Measurements from ENCODE around the gene GOLGA1. TPM values are rescaled to one million over a fixed set of nuclear protein-coding genes. Genes with fewer than 3 reads are reported as not detected.

GOLGA1 gene, protein sequence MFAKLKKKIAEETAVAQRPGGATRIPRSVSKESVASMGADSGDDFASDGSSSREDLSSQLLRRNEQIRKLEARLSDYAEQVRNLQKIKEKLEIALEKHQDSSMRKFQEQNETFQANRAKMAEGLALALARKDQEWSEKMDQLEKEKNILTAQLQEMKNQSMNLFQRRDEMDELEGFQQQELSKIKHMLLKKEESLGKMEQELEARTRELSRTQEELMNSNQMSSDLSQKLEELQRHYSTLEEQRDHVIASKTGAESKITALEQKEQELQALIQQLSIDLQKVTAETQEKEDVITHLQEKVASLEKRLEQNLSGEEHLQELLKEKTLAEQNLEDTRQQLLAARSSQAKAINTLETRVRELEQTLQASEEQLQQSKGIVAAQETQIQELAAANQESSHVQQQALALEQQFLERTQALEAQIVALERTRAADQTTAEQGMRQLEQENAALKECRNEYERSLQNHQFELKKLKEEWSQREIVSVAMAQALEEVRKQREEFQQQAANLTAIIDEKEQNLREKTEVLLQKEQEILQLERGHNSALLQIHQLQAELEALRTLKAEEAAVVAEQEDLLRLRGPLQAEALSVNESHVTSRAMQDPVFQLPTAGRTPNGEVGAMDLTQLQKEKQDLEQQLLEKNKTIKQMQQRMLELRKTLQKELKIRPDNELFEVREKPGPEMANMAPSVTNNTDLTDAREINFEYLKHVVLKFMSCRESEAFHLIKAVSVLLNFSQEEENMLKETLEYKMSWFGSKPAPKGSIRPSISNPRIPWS
- 10.5 to 12.9 TPM (median 11.3 TPM) in 5 replicates for total RNA-seq (2022; extraction: Qiagen RNA extraction)

DNA sequence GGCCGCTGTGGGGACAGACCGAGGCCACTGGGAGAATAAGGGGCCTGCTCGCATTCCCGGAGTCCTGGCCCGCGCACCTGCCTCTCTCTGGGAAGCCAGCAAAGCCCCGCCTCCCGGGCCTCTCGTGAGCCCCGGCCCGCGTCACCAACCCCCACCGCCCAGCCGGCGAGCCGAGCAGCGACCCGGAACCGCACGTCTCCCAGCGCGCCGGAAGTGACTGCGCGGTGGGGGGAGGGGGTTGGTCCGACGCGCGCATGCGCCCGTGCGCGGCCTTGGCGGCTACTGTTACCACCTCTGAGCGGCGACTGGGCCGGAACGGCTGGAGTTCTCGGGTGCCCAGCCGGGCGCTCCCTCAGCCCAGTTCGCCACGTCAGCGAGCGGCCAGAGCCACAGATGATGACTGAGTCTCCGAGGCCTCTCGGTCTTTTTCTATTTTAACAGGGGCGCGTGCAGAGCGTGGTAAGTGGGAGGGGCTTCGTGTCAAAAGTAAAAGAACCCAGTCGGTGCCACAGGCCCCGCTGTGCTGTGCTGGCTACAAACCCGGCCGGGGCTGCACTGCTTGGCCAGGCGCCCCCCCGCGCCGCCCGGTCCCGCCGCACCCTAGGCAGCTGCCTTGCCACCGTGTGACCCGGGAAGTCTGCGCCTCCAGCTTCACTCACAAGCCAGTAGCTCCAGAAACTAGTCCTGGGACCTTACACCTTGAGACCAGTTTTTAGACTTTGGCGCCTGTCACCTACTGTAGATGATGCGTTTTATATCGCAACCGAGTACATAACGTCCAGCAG, at the start of gene GOLGA1:
Gene GOLGA1, minus strand, starts transcription at position 190 of the 785 bp plus-strand sequence. CDS start 2,372 bp downstream, outside the sequence.

DNA sequence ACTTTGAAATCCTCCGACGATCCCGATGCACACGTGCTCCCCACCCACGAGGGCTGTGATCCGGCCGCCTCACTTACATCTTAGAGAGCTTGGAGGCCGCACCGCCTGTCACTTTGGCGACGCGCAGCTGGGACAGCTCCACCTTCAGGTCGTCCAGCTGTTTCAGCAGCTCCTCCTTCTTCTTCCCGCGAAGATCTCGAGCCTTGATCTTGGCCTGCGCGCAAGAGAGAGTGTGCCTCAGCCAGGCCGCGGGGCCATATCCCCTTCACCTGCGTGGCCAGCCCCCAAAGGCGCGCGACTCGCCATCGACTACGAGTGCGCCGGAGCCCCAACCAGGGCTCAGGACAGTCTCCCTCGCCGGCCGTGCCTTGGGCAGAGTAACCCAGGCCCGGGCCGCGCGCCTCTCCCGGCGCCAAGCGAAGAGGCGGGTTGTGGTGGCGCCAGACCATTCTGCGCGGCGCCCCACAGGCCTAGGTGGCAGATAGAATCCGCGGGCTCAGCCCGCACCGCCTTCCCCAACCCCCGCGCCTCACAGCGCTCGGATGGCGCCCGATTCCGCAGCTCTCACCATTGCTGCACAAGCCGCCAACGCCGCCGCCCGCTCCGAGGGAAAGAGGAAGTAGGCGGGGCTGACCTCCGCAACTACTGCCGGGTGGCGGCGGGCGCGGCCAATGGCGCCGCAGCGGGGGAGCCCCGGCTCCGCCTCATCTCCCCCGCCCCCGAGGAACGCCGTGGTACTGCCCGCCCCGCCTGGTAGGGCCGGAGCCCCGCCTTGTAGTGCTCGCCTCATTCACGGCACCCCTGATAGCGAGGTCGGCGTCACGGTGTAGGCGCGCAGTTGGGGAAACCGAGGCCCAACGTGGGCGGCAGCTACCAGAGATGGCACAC, 79.3 kb downstream of the GOLGA1 start, which contains the start of the genes ARPC5L and RPL35:
Gene ARPC5L, plus strand, starts transcription at position 789 of the 888 bp plus-strand sequence. CDS start 7,161 bp downstream, outside the sequence.
Gene RPL35, minus strand, starts transcription at position 616 of the 888 bp plus-strand sequence. Its CDS starts 45 bp downstream, at position 571.

DNA sequence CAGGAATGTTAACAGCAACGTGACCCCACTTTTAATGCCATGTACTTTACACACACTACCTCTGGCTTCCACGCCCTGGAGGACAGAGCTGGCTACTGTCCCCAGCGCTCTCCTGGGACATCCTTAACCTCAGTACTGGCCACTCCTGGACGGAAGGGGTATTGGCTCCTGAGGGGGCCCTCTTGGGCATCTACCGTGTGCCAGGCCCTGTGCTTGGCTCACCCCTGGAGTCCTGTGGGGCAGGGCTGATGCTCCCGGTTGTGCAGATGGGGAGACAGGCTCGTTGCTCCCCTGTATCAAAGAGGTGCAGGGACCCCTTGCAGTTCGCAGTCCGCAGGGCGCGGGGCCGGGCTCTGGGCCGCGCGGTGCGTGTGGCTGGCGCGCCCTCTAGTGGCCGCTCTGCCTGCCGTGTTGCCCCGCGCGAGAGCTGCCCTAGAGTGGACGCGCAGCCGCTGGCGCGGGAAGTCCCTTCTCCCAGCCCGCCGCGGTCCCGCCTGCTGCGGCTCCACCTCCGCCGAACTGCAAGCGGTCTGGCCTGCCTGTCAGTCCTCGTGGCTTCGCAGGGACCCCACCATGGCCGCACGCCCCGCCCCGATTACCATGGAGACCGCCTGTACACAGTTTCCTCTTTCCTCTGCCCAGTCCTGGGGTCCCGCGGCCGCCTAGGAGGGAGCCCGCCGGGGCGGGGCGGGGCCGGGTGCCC, 87.9 kb downstream of the GOLGA1 start, which contains the start of gene WDR38:
Gene WDR38, plus strand, starts transcription at position 632 of the 703 bp plus-strand sequence. CDS start 72 bp downstream, outside the sequence.

Other genes starting within 250 kb of the GOLGA1 start
- 1.4 to 2.0 TPM (median 1.8 TPM) in 5 replicates for gene NR6A1, start 169.8 kb downstream of the GOLGA1 start, total RNA-seq (2022; extraction: Qiagen RNA extraction)
- 22.1 to 40.5 TPM (median 31.5 TPM) in 5 replicates for gene OLFML2A, start 163.9 kb downstream of the GOLGA1 start, total RNA-seq (2022; extraction: Qiagen RNA extraction)
- 0.13 to 0.21 TPM (median 0.20 TPM) in 5 replicates for gene WDR38, start 87.6 kb downstream of the GOLGA1 start, total RNA-seq (2022; extraction: Qiagen RNA extraction)
- gene RPL35, start 79.1 kb downstream of the GOLGA1 start, total RNA-seq (2022; extraction: Qiagen RNA extraction) = 2,544 to 3,120 TPM (median 2,802 TPM) in 5 replicates
- 56.3 to 81.0 TPM (median 69.1 TPM) in 5 replicates for gene ARPC5L, start 79.0 kb downstream of the GOLGA1 start, total RNA-seq (2022; extraction: Qiagen RNA extraction)
- gene SCAI, start 202.4 kb upstream of the GOLGA1 start, total RNA-seq (2022; extraction: Qiagen RNA extraction) = 1.3 to 2.1 TPM (median 1.5 TPM) in 5 replicates
- 26.8 to 29.4 TPM (median 28.8 TPM) in 5 replicates for gene PPP6C, start 248.7 kb upstream of the GOLGA1 start, total RNA-seq (2022; extraction: Qiagen RNA extraction)